GM12874 (cell line): ENCODE data around the gene VTA1.
A peak's percentile ranks its signal among the peaks of the same experiment; 100 is the strongest.

Experiments
- TF ChIP-seq, protein P1 (sequence below): IDR thresholded peaks from 2 replicates; pipeline ENCODE4 v1.5.1; 2011; ENCODE audit warnings: low read depth, mild to moderate bottlenecking, control low read depth, low read length, moderate library complexity; ENCODE audit not compliant: insufficient read depth

VTA1 gene

DNA sequence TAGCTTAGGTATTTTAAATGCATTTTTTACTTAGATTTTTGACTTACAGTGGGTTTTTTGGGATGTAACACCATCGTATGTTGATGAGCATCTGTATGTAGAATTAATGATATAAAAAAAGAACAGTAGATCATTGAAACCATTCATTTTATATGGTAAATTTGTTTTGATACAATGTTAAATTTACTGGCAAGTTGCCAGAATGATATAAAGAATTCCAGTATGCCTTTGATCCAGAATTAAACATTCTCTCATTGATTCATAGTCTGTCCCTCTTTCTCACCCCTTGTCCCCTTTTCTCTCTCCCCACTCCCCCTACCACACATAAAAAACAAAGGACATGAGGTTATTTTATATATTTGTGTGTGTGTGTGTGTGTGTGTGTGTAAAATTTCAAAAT is 45.3 kb downstream of the VTA1 start:
- TF ChIP-seq, protein P1, sequence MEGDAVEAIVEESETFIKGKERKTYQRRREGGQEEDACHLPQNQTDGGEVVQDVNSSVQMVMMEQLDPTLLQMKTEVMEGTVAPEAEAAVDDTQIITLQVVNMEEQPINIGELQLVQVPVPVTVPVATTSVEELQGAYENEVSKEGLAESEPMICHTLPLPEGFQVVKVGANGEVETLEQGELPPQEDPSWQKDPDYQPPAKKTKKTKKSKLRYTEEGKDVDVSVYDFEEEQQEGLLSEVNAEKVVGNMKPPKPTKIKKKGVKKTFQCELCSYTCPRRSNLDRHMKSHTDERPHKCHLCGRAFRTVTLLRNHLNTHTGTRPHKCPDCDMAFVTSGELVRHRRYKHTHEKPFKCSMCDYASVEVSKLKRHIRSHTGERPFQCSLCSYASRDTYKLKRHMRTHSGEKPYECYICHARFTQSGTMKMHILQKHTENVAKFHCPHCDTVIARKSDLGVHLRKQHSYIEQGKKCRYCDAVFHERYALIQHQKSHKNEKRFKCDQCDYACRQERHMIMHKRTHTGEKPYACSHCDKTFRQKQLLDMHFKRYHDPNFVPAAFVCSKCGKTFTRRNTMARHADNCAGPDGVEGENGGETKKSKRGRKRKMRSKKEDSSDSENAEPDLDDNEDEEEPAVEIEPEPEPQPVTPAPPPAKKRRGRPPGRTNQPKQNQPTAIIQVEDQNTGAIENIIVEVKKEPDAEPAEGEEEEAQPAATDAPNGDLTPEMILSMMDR, result no peak

DNA sequence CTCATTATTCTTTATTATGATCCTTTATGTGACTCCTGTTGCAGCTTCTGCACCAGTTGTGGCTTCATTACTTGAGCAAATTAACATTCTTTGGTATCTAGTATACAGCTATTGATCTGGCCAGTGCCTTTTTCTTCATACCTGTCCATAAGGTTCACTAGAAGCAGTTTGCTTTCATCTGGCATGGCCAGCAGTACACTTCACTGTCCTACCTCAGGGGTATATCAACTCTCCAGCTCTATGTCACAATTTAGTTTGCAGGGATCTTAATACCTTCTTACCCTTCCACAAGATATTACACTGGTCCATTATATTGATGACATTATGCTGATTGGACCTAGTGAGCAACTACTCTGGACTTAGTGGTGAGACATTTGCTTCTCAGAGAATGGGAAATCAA is 46.6 kb downstream of the VTA1 start:
- TF ChIP-seq, protein P1, result no peak

DNA sequence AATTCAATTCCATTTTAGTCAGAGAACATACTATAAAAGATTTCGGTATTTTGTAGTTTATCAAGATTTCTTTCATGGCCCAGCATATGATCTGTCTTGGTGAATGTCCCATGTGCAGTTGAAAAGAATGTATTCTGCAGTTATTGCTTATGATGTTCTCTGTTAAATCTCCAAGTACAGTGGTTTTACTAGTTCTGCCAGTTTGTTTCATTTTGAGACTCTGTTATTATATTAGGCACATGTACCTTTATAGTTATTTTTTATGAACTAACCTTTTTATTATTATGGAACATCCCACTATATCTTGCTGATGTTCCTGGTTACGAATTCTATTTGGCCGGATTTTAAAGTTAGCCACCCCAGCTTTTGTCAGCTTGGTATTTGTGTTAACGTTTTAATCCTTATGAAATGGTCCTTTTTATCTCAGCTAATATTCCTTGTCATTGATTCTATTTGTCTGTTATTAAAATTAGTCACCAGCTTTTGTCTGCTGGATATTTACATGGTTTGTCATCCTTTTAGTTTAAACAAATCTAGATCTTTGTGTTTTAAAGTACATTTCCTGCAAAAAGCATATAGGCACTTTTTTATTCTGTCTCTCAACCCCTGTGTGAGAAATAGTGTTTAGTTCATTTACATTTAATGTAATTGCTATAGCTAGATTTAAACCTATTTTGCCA is 48.9 kb downstream of the VTA1 start:
- TF ChIP-seq, protein P1, result no peak

DNA sequence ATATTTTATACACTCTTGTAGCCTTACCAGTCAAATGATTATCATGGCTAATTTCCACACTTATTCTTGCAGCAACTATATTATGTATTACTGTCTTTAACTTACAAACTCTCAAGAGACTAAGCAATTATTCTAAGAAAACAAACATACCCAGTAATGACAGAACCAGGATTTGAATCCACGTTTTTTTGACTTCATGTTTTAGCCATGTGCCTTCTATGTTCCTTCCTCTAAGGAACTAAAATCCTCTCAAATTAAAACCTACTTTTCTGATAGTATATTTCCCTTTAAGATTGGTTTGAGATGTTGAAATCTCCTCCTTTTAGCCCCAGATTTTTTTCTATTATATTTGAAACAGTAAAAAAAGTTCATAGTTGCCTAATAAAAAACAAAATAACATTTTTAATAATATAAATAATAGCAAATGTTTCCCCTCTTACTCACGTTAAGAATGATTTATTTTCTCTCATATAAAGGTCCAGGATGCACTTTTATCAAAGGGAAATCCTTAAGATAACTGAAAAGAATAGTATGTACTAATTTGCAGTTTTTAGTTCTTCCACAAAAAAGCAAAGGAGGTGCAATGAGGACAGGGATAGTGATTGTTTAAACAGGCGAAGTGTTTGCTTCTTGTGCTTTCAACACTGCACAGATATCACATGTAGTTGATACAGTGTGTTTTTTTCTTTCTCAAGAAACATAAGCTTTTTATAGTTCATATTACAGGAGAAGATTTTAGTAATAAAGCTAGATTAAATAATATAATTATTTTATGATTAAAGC is 54.0 kb downstream of the VTA1 start:
- TF ChIP-seq, protein P1, result no peak

DNA sequence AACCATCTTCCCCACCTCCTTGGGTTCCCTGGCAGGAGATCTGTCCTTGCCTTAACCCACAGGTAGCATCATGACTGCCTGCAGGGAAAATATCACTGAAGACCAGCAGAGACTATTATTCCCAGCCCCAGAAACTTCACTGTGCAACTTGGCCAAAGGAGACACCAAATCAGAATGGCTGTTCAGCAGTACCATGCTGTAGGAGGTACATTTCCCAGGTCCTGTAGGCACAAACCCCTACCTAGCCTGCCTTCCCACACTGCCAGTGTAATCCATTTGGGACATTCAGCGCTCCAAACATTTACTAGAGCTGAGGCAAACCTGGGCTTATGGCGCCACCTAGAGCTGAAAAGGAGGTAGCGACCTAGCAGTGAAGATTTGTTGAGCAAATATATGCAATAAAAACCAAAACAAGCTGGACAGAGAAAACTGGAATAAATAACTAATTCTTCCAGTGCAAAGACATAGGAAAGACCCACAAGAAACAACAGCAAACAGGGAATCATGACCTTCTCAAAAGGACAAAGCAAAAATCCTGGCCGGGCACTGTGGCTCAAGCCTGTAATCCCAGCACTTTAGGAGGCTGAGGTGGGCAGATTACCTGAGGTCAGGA is 60.3 kb downstream of the VTA1 start:
- TF ChIP-seq, protein P1, result peak; percentile 71

DNA sequence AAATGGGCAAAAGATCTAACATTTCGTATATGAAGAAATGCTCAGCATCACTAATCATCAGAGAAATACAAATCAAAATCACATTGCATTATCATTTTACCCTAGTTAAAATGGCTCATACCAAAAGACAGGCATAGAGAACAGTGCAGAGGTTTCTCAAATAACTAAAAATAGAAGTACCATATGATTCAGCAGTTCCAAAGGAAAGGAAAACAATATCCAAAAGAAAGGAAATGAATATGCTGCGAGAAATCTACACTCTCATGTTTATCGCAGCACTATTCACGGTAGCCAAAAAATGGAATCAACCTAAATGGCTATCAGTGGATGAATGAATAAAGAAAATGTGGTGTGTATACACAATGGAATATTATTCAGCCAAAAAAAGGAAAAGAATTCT is 63.5 kb downstream of the VTA1 start:
- TF ChIP-seq, protein P1, result no peak

DNA sequence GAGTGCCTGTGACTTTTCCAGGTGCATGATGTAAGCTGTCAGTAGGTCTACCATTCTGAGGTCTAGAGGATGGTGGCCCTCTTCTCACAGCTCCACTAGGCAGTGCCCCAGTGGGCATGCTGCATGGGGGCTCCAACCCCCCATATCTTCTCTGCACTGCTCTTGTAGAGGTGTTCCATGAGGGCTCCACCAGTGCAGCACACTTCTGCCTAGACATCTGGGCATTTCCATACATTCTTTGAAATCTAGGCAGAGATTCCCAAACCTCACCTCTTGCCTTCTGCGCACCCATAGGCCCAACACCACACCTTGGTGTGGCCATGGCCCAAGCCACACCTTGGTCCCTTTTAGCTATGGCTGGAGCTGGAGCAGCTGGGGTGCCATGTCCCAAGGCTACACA is 66.3 kb downstream of the VTA1 start:
- TF ChIP-seq, protein P1, result no peak
